GM21390 (cell line): ENCODE measurements around the gene LRRC14B.
"Not testable (repeated sequence)": the region's sequence is repeated elsewhere in the genome, so short reads cannot be mapped to it uniquely, and the experiment has no call there.

Source experiments
- ATAC-seq: cut with Tn5 transposase; IDR thresholded peaks from one replicate; pipeline ENCODE4 v1.9.1; 2021; ENCODE audit not compliant: unreplicated experiment

Gene LRRC14B

DNA sequence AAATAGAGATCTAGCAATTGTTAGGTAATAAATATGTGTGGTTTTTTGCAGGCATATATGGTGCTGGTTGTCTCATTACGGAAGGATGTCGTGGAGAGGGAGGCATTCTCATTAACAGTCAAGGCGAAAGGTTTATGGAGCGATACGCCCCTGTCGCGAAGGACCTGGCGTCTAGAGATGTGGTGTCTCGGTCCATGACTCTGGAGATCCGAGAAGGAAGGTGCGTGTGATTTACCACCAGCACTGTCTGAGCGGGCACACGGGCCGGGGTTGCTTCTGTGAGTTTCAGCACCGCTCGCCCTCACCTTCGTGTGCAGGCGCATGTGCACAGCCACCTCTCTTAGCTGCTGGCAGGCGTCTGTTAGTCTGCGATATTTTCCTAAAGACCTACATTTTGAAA lies 42.1 kb downstream of the LRRC14B start:
- not testable (repeated sequence) for ATAC-seq

GRCh38 chr5:234450-234849 lies 43.2 kb downstream of the LRRC14B start:
- ATAC-seq: no peak

DNA sequence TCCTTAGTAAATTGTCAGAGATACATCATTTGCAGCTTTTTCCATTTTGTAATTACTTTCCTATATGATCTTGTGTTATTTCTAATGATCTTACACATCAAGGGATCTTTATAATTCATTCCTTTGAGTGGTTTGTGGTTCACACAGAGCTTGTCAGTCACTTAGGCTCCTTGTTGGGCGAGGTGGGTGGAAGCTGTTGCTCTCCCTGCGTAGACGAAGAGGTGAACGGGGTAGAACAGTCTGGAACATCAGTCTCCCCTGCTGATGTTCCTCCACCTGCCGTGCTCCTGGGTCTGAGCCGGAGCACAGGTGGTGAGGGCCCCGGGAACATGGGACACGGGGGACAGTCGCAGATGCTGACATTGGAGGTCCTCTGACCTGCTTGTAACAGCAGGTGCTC lies 44.2 kb downstream of the LRRC14B start:
- ATAC-seq: not testable (repeated sequence)

GRCh38 chr5:237931-238330 lies 46.6 kb downstream of the LRRC14B start:
- not testable (repeated sequence) for ATAC-seq

GRCh38 chr5:240550-240949 lies 49.3 kb downstream of the LRRC14B start:
- not testable (repeated sequence) for ATAC-seq

- not testable (repeated sequence) for ATAC-seq
Measured at GRCh38 chr5:241045-241669, 49.9 kb downstream of the LRRC14B start.

- ATAC-seq: not testable (repeated sequence)
Measured at GRCh38 chr5:243683-244367, 52.5 kb downstream of the LRRC14B start.

DNA sequence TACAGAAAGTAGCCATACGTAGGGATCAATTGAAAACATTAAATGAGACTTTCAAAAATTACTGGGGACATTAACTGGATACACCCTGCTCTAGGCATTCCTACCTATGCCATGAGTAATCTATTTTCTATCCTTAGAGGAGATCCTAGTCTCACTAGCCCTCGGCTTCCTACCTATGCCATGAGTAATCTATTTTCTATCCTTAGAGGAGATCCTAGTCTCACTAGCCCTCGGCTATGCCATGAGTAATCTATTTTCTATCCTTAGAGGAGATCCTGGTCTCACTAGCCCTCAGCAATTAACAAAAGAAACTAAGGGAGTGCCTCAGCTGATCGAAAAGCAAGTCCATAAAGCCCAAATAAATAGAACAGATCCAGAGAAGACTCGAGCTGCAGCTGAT lies 54.4 kb downstream of the LRRC14B start:
- not testable (repeated sequence) for ATAC-seq
